Loucy (cell line): ENCODE measurements around the gene CDC42BPA.

Source experiments
- H2AFZ ChIP-seq: fragments of 200-600 bp; sonication (generic); 2 replicates; pipeline ENCODE4 v1.6.0; 2016; ENCODE audit warnings: antibody characterized with exemption, mild to moderate bottlenecking, low read length, moderate library complexity
- H3F3A ChIP-seq: fragments of 200-600 bp; 2 replicates; pipeline ENCODE4 v1.6.0; 2016; ENCODE audit warnings: antibody characterized with exemption, low read depth, mild to moderate bottlenecking
- H3K27me3 ChIP-seq: fragments of 200-600 bp; sonication (generic); 2 replicates; pipeline ENCODE4 v1.6.1; 2014; ENCODE audit warnings: low read length, mild to moderate bottlenecking; ENCODE audit not compliant: insufficient read depth, poor library complexity, severe bottlenecking
- H3K36me3 ChIP-seq: fragments of 200-600 bp; sonication (generic); 2 replicates; pipeline ENCODE4 v1.6.1; 2016; ENCODE audit warnings: low read length; ENCODE audit not compliant: insufficient read depth
- H3K4me1 ChIP-seq: fragments of 200-600 bp; sonication (generic); 2 replicates; pipeline ENCODE4 v1.5.1; 2014; ENCODE audit warnings: low read length, mild to moderate bottlenecking; ENCODE audit not compliant: insufficient read depth, poor library complexity, severe bottlenecking
- H3K4me2 ChIP-seq: fragments of 200-600 bp; sonication (generic); 2 replicates; pipeline ENCODE4 v1.6.0; 2014; ENCODE audit warnings: antibody characterized with exemption, low read length, low read depth, mild to moderate bottlenecking; ENCODE audit not compliant: poor library complexity, severe bottlenecking
- H3K4me3 ChIP-seq: fragments of 200-600 bp; sonication (generic); 2 replicates; pipeline ENCODE4 v1.5.1; 2014; ENCODE audit warnings: low read length, mild to moderate bottlenecking, mixed read lengths; ENCODE audit not compliant: poor library complexity, severe bottlenecking
- H3K79me2 ChIP-seq: fragments of 200-600 bp; sonication (generic); 2 replicates; pipeline ENCODE4 v1.6.1; 2014; ENCODE audit warnings: low read length; ENCODE audit not compliant: insufficient read depth
- H3K9ac ChIP-seq: fragments of 200-600 bp; sonication (generic); 2 replicates; pipeline ENCODE4 v1.6.0; 2014; ENCODE audit warnings: mild to moderate bottlenecking, low read depth, low read length, moderate library complexity; ENCODE audit not compliant: poor library complexity, severe bottlenecking
- H3K9me2 ChIP-seq: fragments of 200-600 bp; sonication (generic); replicated peaks from 2 replicates; pipeline ENCODE4 v1.6.1; 2016; ENCODE audit warnings: low read depth, low read length, mixed read lengths
- H3K9me3 ChIP-seq: fragments of 200-600 bp; sonication (generic); 2 replicates; pipeline ENCODE4 v1.6.1; 2014; ENCODE audit warnings: mild to moderate bottlenecking, antibody characterized with exemption, low read length, low read depth; ENCODE audit not compliant: insufficient read depth
- H4K20me1 ChIP-seq: fragments of 200-600 bp; sonication (generic); 2 replicates; pipeline ENCODE4 v1.6.0; 2014; ENCODE audit warnings: antibody characterized with exemption, low read length, mild to moderate bottlenecking; ENCODE audit not compliant: insufficient read depth, poor library complexity, severe bottlenecking
- CTCF ChIP-seq: fragments of 200-600 bp; sonication (generic); conservative IDR thresholded peaks from 2 replicates; pipeline ENCODE4 v1.5.1; 2014; ENCODE audit warnings: mild to moderate bottlenecking, antibody characterized with exemption, low read length
- EZH2phosphoT487 ChIP-seq: fragments of 200-600 bp; IDR thresholded peaks from 2 replicates; pipeline ENCODE4 v1.6.1; 2018; ENCODE audit warnings: antibody characterized with exemption, mild to moderate bottlenecking, moderate library complexity, borderline replicate concordance

Gene CDC42BPA

GRCh38 chr1:226972931-226973330 is 345.4 kb downstream of the CDC42BPA start:
- Histone ChIP-seq H3F3A (no peaks in the 10 kb centered on the region), H3K79me2 (no peaks in the 10 kb centered on the region), H3K9ac (no peak overlapping the region), H3K27me3 (no peaks in the 10 kb centered on the region), H2AFZ (no peak overlapping the region), H3K4me2 (no peak overlapping the region), H3K36me3 (peaks cover 27% of the 10 kb centered on the region; the same call in 1 of the 2 replicates), H3K4me1 (peaks cover 12% of the 10 kb centered on the region), H3K9me3 (peaks cover 11% of the 10 kb centered on the region; the same call in 1 of the 2 replicates), H4K20me1 (no peaks in the 10 kb centered on the region), H3K9me2 (no peaks in the 10 kb centered on the region), H3K4me3 (no peak overlapping the region)
- TF ChIP-seq CTCF (no peak), EZH2phosphoT487 (no peak)

DNA sequence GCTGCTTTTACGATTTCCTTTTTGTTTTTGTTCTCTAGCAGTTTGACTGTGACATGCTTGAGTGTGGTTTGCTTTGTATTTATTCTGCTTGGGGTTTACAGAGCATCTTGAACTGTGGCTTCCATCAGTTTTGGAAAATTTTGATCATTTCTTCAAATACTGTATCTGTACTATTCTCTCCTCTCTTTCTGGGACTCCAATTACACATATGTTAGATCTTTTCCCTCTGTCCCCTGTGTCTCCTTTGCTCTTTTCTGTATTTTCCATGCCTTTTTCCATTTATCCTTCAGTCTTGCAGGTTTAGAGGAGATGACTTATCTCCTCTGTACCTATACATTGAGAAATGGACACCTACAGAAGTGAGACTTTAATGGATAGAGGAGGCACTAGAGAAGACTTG is 346.5 kb downstream of the CDC42BPA start:
- Histone ChIP-seq H3K9me3 (peaks cover 11% of the 10 kb centered on the region; the same call in 1 of the 2 replicates), H2AFZ (no peak overlapping the region), H4K20me1 (no peaks in the 10 kb centered on the region), H3K9me2 (no peaks in the 10 kb centered on the region), H3K4me3 (no peak overlapping the region), H3F3A (no peaks in the 10 kb centered on the region), H3K27me3 (no peaks in the 10 kb centered on the region), H3K36me3 (peaks cover 32% of the 10 kb centered on the region; the same call in 1 of the 2 replicates), H3K9ac (no peak overlapping the region), H3K79me2 (no peaks in the 10 kb centered on the region), H3K4me2 (peak overlapping the region; percentile 59), H3K4me1 (peaks cover 12% of the 10 kb centered on the region)
- TF ChIP-seq CTCF: no peak
- TF ChIP-seq EZH2phosphoT487: no peak

DNA sequence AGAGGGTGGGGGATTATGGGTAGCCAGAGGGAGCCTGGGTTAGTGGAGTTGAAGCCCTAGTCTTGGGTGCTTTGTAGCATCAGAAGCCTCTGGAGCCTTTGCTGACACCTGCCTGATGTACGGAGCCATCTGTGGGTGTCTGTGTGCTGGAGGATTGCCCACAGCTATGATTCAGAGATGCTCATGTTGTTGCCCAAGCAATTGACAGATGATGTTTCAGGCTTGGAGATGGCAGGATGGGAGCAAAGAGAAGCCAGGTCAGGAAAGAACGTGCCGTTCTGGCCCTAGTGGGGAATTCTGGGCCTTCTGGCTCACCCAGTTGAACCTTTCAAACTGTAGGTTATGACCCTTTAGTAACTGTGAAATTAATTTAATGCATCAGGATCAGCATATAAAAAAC is 350.6 kb downstream of the CDC42BPA start:
- Histone ChIP-seq H3K4me2 (no peak overlapping the region), H3K4me3 (no peak overlapping the region), H2AFZ (no peak overlapping the region), H3K9me2 (no peaks in the 10 kb centered on the region), H3K9ac (no peak overlapping the region), H3K79me2 (no peaks in the 10 kb centered on the region), H3K27me3 (no peaks in the 10 kb centered on the region), H4K20me1 (no peaks in the 10 kb centered on the region), H3F3A (no peaks in the 10 kb centered on the region), H3K4me1 (peaks cover 11% of the 10 kb centered on the region), H3K36me3 (peaks cover 44% of the 10 kb centered on the region; the same call in 1 of the 2 replicates), H3K9me3 (peaks cover 11% of the 10 kb centered on the region; the same call in 1 of the 2 replicates)
- TF ChIP-seq CTCF (no peak), EZH2phosphoT487 (no peak)
